Measurements from ENCODE around the gene ARMH2. TPM values are rescaled to one million over a fixed set of nuclear protein-coding genes. Genes with fewer than 3 reads are reported as not detected.
A peak's percentile ranks its signal among the peaks of the same experiment; 100 is the strongest.

The ARMH2 gene
- total RNA-seq, 3 donors from 2014 or later (not counting 1 experiment from before 2014, with no cell fraction given), result 0.68 to 3.0 (median 1.2) TPM

GRCh38 chr6:24821860-24822444 is 23.2 kb upstream of the ARMH2 start:
- Histone ChIP-seq H3K27ac (ENCODE audit: low read length) (no peak overlapping the region), H3K9me3 (ENCODE audit: control insufficient read depth, insufficient read depth, low read length) (no peaks in the 10 kb centered on the region), H3K4me1 (ENCODE audit: control insufficient read depth, insufficient read depth, low read length) (peaks cover 6% of the 10 kb centered on the region), H3K36me3 (ENCODE audit: control insufficient read depth, insufficient read depth, low read length) (peaks cover 87% of the 10 kb centered on the region), H3K4me3 (ENCODE audit: low read length) (no peak overlapping the region), H3K27me3 (ENCODE audit: control insufficient read depth, insufficient read depth, low read length) (no peaks in the 10 kb centered on the region)
- 98% methylated on average over 2 of the region's 3 CpGs for WGBS (ENCODE audit: insufficient coverage)
- ATAC-seq (no peak), DNase-seq (no peak)
- no peak for TF ChIP-seq CTCF (IDR thresholded peaks at IDR 0.05)
- Mint-ChIP-seq H3K4me1 (peaks cover 21 to 26% of the 10 kb centered on the region in 2 donors), H3K9me3 (no peaks in the 10 kb centered on the region), H3K27me3 (ENCODE audit: low read depth in 2 of 2) (no peaks in the 10 kb centered on the region), H3K36me3 (peaks cover 7% of the 10 kb centered on the region), H3K4me3 (no peak overlapping the region), H3K27ac (peak overlapping the region; percentile 79 to 85)
- intact Hi-C loops (cut with micrococcal nuclease), result no loop called here

GRCh38 chr6:24818346-24818745 is 19.6 kb upstream of the ARMH2 start:
- no peak overlapping the region for H3K4me3 ChIP-seq (ENCODE audit: low read length)
- no peaks in the 10 kb centered on the region for H3K9me3 Mint-ChIP-seq
- H3K27me3 ChIP-seq (ENCODE audit: control insufficient read depth, insufficient read depth, low read length), result no peaks in the 10 kb centered on the region
- no peaks in the 10 kb centered on the region for H3K27me3 Mint-ChIP-seq (ENCODE audit: low read depth in 2 of 2)
- peaks cover 7% of the 10 kb centered on the region for H3K36me3 Mint-ChIP-seq
- no peak for ATAC-seq
- no peaks in the 10 kb centered on the region for H3K9me3 ChIP-seq (ENCODE audit: control insufficient read depth, insufficient read depth, low read length)
- DNase-seq, result no peak
- no peak overlapping the region for H3K4me3 Mint-ChIP-seq
- H3K4me1 Mint-ChIP-seq, result peaks cover 9 to 17% of the 10 kb centered on the region in 2 donors
- intact Hi-C loops (cut with micrococcal nuclease), result no loop called here
- peaks cover 6% of the 10 kb centered on the region for H3K4me1 ChIP-seq (ENCODE audit: control insufficient read depth, insufficient read depth, low read length)
- no peak overlapping the region for H3K27ac ChIP-seq (ENCODE audit: low read length)
- 100% methylated on average over 1 of the region's 2 CpGs for WGBS (ENCODE audit: insufficient coverage)
- TF ChIP-seq CTCF (IDR thresholded peaks at IDR 0.05), result no peak
- H3K27ac Mint-ChIP-seq, result peak overlapping the region; percentile 37 to 53
- peaks cover 53% of the 10 kb centered on the region for H3K36me3 ChIP-seq (ENCODE audit: control insufficient read depth, insufficient read depth, low read length)

- Mint-ChIP-seq H3K4me1 (peaks cover 0 to 4% of the 10 kb centered on the region in 2 donors), H3K27ac (peak overlapping the region; percentile 73 to 76), H3K27me3 (ENCODE audit: low read depth in 2 of 2) (no peaks in the 10 kb centered on the region), H3K36me3 (no peaks in the 10 kb centered on the region), H3K4me3 (no peak overlapping the region), H3K9me3 (no peaks in the 10 kb centered on the region)
- H3K4me3 ChIP-seq (ENCODE audit: low read length), result no peak overlapping the region
- no peak for TF ChIP-seq CTCF (IDR thresholded peaks at IDR 0.05)
- H3K36me3 ChIP-seq (ENCODE audit: control insufficient read depth, insufficient read depth, low read length), result peaks cover 60% of the 10 kb centered on the region
- WGBS (ENCODE audit: insufficient coverage), result 96% methylated on average over 3 of the region's 3 CpGs
- ATAC-seq (no peak), DNase-seq (no peak)
- H3K27me3 ChIP-seq (ENCODE audit: control insufficient read depth, insufficient read depth, low read length), result no peaks in the 10 kb centered on the region
- intact Hi-C loops (cut with micrococcal nuclease), result no loop called here
- H3K9me3 ChIP-seq (ENCODE audit: control insufficient read depth, insufficient read depth, low read length), result no peaks in the 10 kb centered on the region
- H3K4me1 ChIP-seq (ENCODE audit: control insufficient read depth, insufficient read depth, low read length), result no peaks in the 10 kb centered on the region
- H3K27ac ChIP-seq (ENCODE audit: low read length), result no peak overlapping the region
These were observed 11.0 kb upstream of the ARMH2 start for GRCh38 chr6:24809728-24810127.

- Mint-ChIP-seq H3K36me3 (no peaks in the 10 kb centered on the region), H3K9me3 (no peaks in the 10 kb centered on the region), H3K27ac (peak overlapping the region; percentile 75 to 76), H3K4me1 (peaks cover 0 to 4% of the 10 kb centered on the region in 2 donors), H3K27me3 (ENCODE audit: low read depth in 2 of 2) (no peaks in the 10 kb centered on the region), H3K4me3 (no peak overlapping the region)
- H3K27me3 ChIP-seq (ENCODE audit: control insufficient read depth, insufficient read depth, low read length), result no peaks in the 10 kb centered on the region
- ATAC-seq (no peak), DNase-seq (no peak)
- H3K27ac ChIP-seq (ENCODE audit: low read length), result no peak overlapping the region
- 100% methylated on average over 3 of the region's 3 CpGs for WGBS (ENCODE audit: insufficient coverage)
- TF ChIP-seq CTCF (IDR thresholded peaks at IDR 0.05), result no peak
- no peaks in the 10 kb centered on the region for H3K9me3 ChIP-seq (ENCODE audit: control insufficient read depth, insufficient read depth, low read length)
- intact Hi-C loops (cut with micrococcal nuclease), result no loop called here
- no peaks in the 10 kb centered on the region for H3K4me1 ChIP-seq (ENCODE audit: control insufficient read depth, insufficient read depth, low read length)
- peaks cover 79% of the 10 kb centered on the region for H3K36me3 ChIP-seq (ENCODE audit: control insufficient read depth, insufficient read depth, low read length)
- no peak overlapping the region for H3K4me3 ChIP-seq (ENCODE audit: low read length)
These were observed 8.9 kb upstream of the ARMH2 start for GRCh38 chr6:24807584-24807983.
